HFFc6 (cell line): Measurements from ENCODE around the gene ANO7. TPM values are rescaled to one million over a fixed set of nuclear protein-coding genes. Genes with fewer than 3 reads are reported as not detected.
A peak's percentile ranks its signal among the peaks of the same experiment; 100 is the strongest.

Source experiments
- DNase-seq: peaks from one replicate; pipeline ENCODE4 v3.0.0-alpha.2; 2018
- H3K27ac Mint-ChIP-seq: 2 replicates; pipeline ENCODE4 v1.8.0; 2020; ENCODE audit warnings: mild to moderate bottlenecking, mixed read lengths
- H3K27me3 Mint-ChIP-seq: 2 replicates; pipeline ENCODE4 v1.8.0; 2021; ENCODE audit warnings: mild to moderate bottlenecking, moderate library complexity, mixed read lengths; ENCODE audit not compliant: insufficient read depth
- H3K36me3 Mint-ChIP-seq: 2 replicates; pipeline ENCODE4 v1.8.0; 2021; ENCODE audit warnings: low read depth, mixed read lengths
- H3K4me1 Mint-ChIP-seq: 2 replicates; pipeline ENCODE4 v1.8.0; 2020; ENCODE audit warnings: low read depth, mixed read lengths
- H3K4me3 Mint-ChIP-seq: 2 replicates; pipeline ENCODE4 v1.8.0; 2020; ENCODE audit warnings: mild to moderate bottlenecking, moderate library complexity, mixed read lengths
- H3K9me3 Mint-ChIP-seq: 2 replicates; pipeline ENCODE4 v1.8.0; 2020; ENCODE audit warnings: mild to moderate bottlenecking, mixed read lengths
- total RNA-seq, 6 experiments: library from RNA; stranded (reverse); fragmentation: NEBNext Ultra II Directional; extraction: Animal tissue kit (Norgen Biotek cat#: 25700); gene quantifications; 2 replicates in 1 of 6; 3 replicates in 5 of 6; pipeline ENCODE4 v1.2.3, GENCODE V29; 2021
- TF ChIP-seq, protein P1 (sequence below): fragments of 200-600 bp; sonication (generic); IDR thresholded peaks from 2 replicates; pipeline ENCODE4 v1.5.0; 2021; ENCODE audit warnings: antibody characterized with exemption, mild to moderate bottlenecking

Gene ANO7
- total RNA-seq, 6 experiments from 2014 or later, result 0.80 to 1.4 (median 1.2) TPM

DNA sequence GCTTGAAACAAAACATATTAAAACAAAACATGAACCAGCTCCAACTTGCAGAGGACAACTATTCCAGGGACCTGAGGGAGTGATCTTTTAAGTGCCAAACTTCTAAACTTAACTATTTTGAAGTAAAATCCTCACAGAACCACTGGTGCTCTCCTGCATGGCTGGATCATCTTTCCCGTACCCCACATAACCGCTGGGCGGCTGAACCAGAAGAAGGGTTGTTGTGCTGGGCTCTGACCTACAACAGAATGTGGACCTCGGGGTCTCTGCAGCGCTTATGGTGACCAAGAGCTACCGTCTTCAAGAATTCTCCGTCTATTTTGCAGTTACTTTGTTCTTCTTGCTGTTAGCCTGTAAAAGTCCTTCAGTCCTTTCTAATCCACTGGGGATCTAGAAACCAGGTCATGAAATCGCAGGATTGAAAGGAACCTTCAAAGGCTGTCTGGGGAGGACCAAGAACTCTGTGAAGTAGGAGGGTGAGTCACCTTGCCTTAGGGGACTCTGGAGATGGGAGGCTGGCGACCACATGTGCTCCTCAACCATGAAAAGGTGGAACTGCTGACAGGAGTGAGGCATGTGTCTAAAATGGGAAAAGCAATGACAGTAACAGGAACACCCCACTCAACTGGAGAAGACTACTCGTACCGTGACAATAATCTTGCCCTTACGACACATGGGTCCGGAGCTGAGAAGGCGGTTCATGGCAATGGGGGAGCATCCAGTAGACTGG is 80.4 kb downstream of the ANO7 start:
- DNase-seq, result peak; percentile 81
- TF ChIP-seq, protein P1, sequence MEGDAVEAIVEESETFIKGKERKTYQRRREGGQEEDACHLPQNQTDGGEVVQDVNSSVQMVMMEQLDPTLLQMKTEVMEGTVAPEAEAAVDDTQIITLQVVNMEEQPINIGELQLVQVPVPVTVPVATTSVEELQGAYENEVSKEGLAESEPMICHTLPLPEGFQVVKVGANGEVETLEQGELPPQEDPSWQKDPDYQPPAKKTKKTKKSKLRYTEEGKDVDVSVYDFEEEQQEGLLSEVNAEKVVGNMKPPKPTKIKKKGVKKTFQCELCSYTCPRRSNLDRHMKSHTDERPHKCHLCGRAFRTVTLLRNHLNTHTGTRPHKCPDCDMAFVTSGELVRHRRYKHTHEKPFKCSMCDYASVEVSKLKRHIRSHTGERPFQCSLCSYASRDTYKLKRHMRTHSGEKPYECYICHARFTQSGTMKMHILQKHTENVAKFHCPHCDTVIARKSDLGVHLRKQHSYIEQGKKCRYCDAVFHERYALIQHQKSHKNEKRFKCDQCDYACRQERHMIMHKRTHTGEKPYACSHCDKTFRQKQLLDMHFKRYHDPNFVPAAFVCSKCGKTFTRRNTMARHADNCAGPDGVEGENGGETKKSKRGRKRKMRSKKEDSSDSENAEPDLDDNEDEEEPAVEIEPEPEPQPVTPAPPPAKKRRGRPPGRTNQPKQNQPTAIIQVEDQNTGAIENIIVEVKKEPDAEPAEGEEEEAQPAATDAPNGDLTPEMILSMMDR, result no peak
- Mint-ChIP-seq H3K27me3 (peaks cover 12% of the 10 kb centered on the region), H3K9me3 (no peaks in the 10 kb centered on the region; the same call in 1 of the 2 replicates), H3K4me3 (peak overlapping the region; percentile 99), H3K27ac (peak overlapping the region; percentile 72), H3K4me1 (peaks cover 59% of the 10 kb centered on the region), H3K36me3 (peaks cover 47% of the 10 kb centered on the region)

DNA sequence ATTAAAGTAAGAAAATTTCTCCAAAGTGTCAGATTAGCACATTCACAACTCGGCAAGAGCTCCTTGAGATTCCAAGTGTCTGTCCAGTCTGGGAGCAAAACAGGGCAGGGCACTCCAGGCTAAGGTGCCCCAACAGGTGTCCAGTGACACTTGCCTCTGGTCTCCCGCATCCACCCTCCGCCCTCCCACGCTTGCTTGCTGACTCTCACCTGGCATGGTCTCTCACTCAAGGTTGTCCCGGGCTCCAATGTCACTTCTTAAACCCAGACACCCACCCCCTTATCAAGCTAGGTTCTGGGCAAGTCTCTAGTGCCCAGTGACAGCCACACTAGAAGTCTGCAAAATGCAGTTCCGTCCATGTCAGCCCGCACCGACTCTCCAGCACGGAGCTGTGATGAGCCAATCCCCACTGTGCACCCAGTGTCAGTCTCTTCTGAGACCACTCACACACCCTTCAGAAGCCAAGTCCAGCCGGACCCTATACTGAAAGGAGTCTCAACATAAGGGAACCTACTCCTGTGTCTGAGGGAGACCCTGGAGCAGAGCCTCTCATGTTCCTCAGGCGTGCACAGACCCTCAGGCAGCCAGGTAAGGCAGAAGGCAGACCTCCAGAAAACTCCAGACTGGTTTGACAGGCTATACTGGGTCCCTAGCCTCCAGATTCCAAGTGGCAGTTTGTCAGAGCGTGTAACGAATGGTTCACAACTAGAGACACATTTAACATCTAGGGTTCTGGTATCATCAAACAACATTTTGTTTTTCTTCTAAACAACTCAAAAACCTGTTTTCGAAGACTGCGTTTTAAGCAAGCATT is 81.4 kb downstream of the ANO7 start:
- peaks cover 12% of the 10 kb centered on the region for H3K27me3 Mint-ChIP-seq
- H3K36me3 Mint-ChIP-seq, result peaks cover 50% of the 10 kb centered on the region
- peak overlapping the region; percentile 72 for H3K27ac Mint-ChIP-seq
- no peak for DNase-seq
- H3K4me3 Mint-ChIP-seq, result peak overlapping the region; percentile 99
- TF ChIP-seq, protein P1, result no peak
- peaks cover 69% of the 10 kb centered on the region for H3K4me1 Mint-ChIP-seq
- no peaks in the 10 kb centered on the region; the same call in 1 of the 2 replicates for H3K9me3 Mint-ChIP-seq

DNA sequence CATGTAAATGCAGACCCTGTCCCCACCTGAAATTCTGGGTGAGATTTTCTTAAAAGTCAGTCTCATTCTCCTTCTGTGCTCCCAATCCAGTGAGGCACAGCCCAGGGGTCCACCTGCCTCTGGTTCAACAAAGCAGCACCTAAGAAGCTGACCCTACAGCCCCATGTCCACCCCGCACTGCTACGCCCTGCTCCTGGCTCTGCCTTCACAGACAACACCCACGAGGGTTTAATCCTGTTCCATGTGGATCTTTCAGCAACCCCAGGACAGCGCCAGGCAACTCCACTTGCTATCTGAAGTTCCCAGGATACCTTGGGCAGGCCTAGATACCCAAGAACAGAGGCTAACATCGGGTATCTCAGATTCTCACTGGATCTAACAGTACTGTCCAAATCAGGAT is 82.1 kb downstream of the ANO7 start:
- no peak for DNase-seq
- Mint-ChIP-seq H3K9me3 (peaks cover 3% of the 10 kb centered on the region), H3K4me1 (peaks cover 76% of the 10 kb centered on the region), H3K4me3 (peak overlapping the region; percentile 99), H3K27ac (peak overlapping the region; percentile 96), H3K27me3 (peaks cover 13% of the 10 kb centered on the region), H3K36me3 (peaks cover 56% of the 10 kb centered on the region)
- TF ChIP-seq, protein P1, result no peak

DNA sequence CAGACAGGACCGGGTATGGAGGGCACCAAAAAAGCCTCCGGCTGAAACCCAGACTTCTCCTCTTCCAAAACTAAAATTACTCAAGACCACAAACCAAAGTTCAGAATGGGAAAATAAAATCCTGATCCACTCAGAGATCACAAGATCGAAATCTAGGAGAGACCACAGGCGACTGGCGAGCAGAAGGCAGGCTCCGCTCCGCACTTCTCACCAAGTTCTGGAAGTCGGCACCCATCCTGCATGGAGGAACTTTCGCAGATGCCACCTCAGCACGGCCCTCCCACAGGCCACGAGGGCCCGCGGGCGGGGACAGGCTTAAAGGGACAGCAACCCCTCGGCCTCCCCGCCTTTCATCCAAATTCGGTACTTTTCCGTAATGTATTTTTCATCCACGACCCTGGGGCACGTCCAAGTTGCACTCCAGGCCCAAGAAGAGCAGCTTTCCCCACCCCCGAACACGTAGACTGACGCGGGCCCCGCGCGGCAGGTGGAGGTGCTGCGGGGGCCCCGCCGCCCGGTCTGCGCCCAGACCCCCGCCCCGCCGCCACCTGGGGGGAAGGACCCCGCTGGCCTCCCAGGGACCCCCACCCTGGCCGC is 83.3 kb downstream of the ANO7 start:
- Mint-ChIP-seq H3K4me3 (peak overlapping the region; percentile 99), H3K36me3 (peaks cover 59% of the 10 kb centered on the region), H3K4me1 (peaks cover 74% of the 10 kb centered on the region), H3K9me3 (peaks cover 5% of the 10 kb centered on the region), H3K27me3 (peaks cover 13% of the 10 kb centered on the region), H3K27ac (peak overlapping the region; percentile 96)
- DNase-seq, result peak; percentile 80
- TF ChIP-seq, protein P1, result no peak

DNA sequence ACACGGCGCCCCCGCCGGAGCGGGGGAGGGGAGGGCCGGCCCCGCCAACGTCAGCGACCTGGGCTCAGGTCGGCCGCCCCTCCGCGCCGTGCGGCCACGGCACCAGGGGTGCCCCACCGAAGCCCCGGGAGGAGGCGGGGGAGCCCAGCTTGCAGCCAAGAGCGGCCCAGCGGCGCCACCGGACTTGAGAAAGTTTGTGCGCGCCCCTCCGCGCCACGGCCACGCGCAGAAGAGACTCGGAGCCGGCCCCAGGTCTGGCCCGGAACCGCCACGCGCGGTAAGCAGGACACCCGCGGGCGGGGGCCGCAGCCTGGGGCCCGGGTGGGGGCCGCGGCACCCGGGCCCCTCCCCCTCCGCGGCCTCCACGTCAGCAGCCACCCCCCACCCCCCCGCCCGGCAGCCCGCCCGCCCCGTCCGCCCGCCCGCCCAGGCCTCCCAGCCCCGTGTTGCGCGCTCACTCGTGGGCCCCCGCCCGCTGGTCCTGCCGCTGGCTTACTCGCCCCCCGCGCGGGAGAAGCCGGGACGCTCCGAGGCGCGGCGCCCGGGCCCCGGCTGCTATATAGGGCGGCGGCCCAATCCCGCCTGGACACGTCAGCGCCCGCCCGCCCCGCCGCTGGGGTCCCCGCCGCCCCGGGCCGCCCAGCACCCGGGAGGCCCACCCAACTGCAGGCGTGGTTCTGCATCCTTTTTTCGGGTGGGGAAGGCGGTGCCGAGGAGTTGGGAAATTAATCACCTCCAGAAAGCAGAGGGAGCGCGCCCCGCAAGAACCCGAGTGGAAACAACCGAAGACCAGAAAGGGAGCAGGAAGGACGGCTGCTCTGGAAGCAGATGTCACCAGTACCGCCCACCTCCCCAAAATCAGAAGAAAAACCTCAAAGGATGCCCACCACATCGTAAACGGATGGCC is 84.1 kb downstream of the ANO7 start:
- TF ChIP-seq, protein P1, result no peak
- Mint-ChIP-seq H3K36me3 (peaks cover 53% of the 10 kb centered on the region), H3K4me3 (peak overlapping the region; percentile 78), H3K27ac (peak overlapping the region; percentile 84), H3K27me3 (peaks cover 15% of the 10 kb centered on the region), H3K9me3 (peaks cover 5% of the 10 kb centered on the region), H3K4me1 (peaks cover 66% of the 10 kb centered on the region)
- peak; percentile 65 for DNase-seq
